ENCODE measurements around the gene CDKAL1.
A peak's percentile ranks its signal among the peaks of the same experiment; 100 is the strongest.

CDKAL1 gene

GRCh38 chr6:21140966-21141365 lies 606.7 kb downstream of the CDKAL1 start:
- Histone ChIP-seq H2BK5ac (ENCODE audit: low read depth, low read length, poor library complexity, severe bottlenecking) (no peak overlapping the region), H3K9me3 (ENCODE audit: control insufficient read depth, low read length) (no peaks in the 10 kb centered on the region), H3K27me3 (ENCODE audit: control insufficient read depth in 1 of 2, insufficient read depth in 1 of 2, low read length in 2 of 2) (no peaks in the 10 kb centered on the region), H3K14ac (ENCODE audit: low read length in 2 of 2) (no peak overlapping the region), H2BK12ac (ENCODE audit: low read length in 2 of 2) (no peak overlapping the region), H3K27ac (ENCODE audit: low read length, poor library complexity, severe bottlenecking) (no peak overlapping the region), H3K4ac (ENCODE audit: low read depth in 1 of 2, low read length in 2 of 2) (no peak overlapping the region), H3K23ac (ENCODE audit: low read length in 2 of 2) (no peak overlapping the region), H3K79me1 (replicated peaks; ENCODE audit: low read length, poor library complexity, severe bottlenecking) (no peaks in the 10 kb centered on the region), H3K4me2 (ENCODE audit: low read length, poor library complexity, severe bottlenecking) (no peak overlapping the region), H4K8ac (ENCODE audit: low read length) (no peak overlapping the region), H2BK15ac (ENCODE audit: low read depth, poor library complexity, severe bottlenecking) (no peak overlapping the region), H2AK5ac (ENCODE audit: low read length, severe bottlenecking) (no peak overlapping the region), H3K18ac (ENCODE audit: low read depth in 1 of 2, low read length in 2 of 2) (no peak overlapping the region), H2AFZ (ENCODE audit: low read depth, low read length) (no peak overlapping the region), H3K9ac (ENCODE audit: low read length) (no peak overlapping the region), H2BK120ac (ENCODE audit: low read depth, low read length) (no peak overlapping the region), H4K91ac (ENCODE audit: low read length) (no peak overlapping the region), H3K4me1 (ENCODE audit: control insufficient read depth, insufficient read depth, low read depth, low read length) (no peaks in the 10 kb centered on the region), H3K36me3 (ENCODE audit: control insufficient read depth in 1 of 2, insufficient read depth in 2 of 2, low read depth in 1 of 2, low read length in 2 of 2) (no peaks in the 10 kb centered on the region), H3K4me3 (ENCODE audit: insufficient read depth in 1 of 2, low read depth in 1 of 2, low read length in 2 of 2) (no peak overlapping the region)
- WGBS: over 99% methylated on average over 6 of the region's 6 CpGs
- DNase-seq: no peak

- no peak overlapping the region for H2BK5ac ChIP-seq (ENCODE audit: low read depth, low read length, poor library complexity, severe bottlenecking)
- no peaks in the 10 kb centered on the region for H3K4me1 ChIP-seq (ENCODE audit: control insufficient read depth, insufficient read depth, low read depth, low read length)
- H3K14ac ChIP-seq (ENCODE audit: low read length in 2 of 2): no peak overlapping the region
- no peak overlapping the region for H2BK120ac ChIP-seq (ENCODE audit: low read depth, low read length)
- no peak for DNase-seq
- H3K9ac ChIP-seq (ENCODE audit: low read length): no peak overlapping the region
- no peak overlapping the region for H2BK12ac ChIP-seq (ENCODE audit: low read length in 2 of 2)
- 92% methylated on average over 1 of the region's 1 CpG for WGBS
- no peaks in the 10 kb centered on the region for H3K36me3 ChIP-seq (ENCODE audit: control insufficient read depth in 1 of 2, insufficient read depth in 2 of 2, low read depth in 1 of 2, low read length in 2 of 2)
- H3K4ac ChIP-seq (ENCODE audit: low read depth in 1 of 2, low read length in 2 of 2): no peak overlapping the region
- H2BK15ac ChIP-seq (ENCODE audit: low read depth, poor library complexity, severe bottlenecking): no peak overlapping the region
- no peak overlapping the region for H3K27ac ChIP-seq (ENCODE audit: low read length, poor library complexity, severe bottlenecking)
- H3K4me2 ChIP-seq (ENCODE audit: low read length, poor library complexity, severe bottlenecking): no peak overlapping the region
- no peaks in the 10 kb centered on the region for H3K9me3 ChIP-seq (ENCODE audit: control insufficient read depth, low read length)
- H3K23ac ChIP-seq (ENCODE audit: low read length in 2 of 2): no peak overlapping the region
- H3K27me3 ChIP-seq (ENCODE audit: control insufficient read depth in 1 of 2, insufficient read depth in 1 of 2, low read length in 2 of 2): no peaks in the 10 kb centered on the region
- no peak overlapping the region for H3K18ac ChIP-seq (ENCODE audit: low read depth in 1 of 2, low read length in 2 of 2)
- no peak overlapping the region for H4K8ac ChIP-seq (ENCODE audit: low read length)
- peaks cover under 1% of the 10 kb centered on the region for H3K79me1 ChIP-seq (replicated peaks; ENCODE audit: low read length, poor library complexity, severe bottlenecking)
- H2AFZ ChIP-seq (ENCODE audit: low read depth, low read length): no peak overlapping the region
- no peak overlapping the region for H2AK5ac ChIP-seq (ENCODE audit: low read length, severe bottlenecking)
- H3K4me3 ChIP-seq (ENCODE audit: insufficient read depth in 1 of 2, low read depth in 1 of 2, low read length in 2 of 2): no peak overlapping the region
- H4K91ac ChIP-seq (ENCODE audit: low read length): no peak overlapping the region
Observed at GRCh38 chr6:21141616-21142303, 607.5 kb downstream of the CDKAL1 start.

GRCh38 chr6:21142741-21143140 lies 608.5 kb downstream of the CDKAL1 start:
- Histone ChIP-seq H3K79me1 (replicated peaks; ENCODE audit: low read length, poor library complexity, severe bottlenecking) (peaks cover 2% of the 10 kb centered on the region), H3K4ac (ENCODE audit: low read depth in 1 of 2, low read length in 2 of 2) (no peak overlapping the region), H4K91ac (ENCODE audit: low read length) (no peak overlapping the region), H3K18ac (ENCODE audit: low read depth in 1 of 2, low read length in 2 of 2) (no peak overlapping the region), H3K4me1 (ENCODE audit: control insufficient read depth, insufficient read depth, low read depth, low read length) (no peaks in the 10 kb centered on the region), H2BK5ac (ENCODE audit: low read depth, low read length, poor library complexity, severe bottlenecking) (no peak overlapping the region), H3K4me3 (ENCODE audit: insufficient read depth in 1 of 2, low read depth in 1 of 2, low read length in 2 of 2) (no peak overlapping the region), H3K9ac (ENCODE audit: low read length) (no peak overlapping the region), H4K8ac (ENCODE audit: low read length) (no peak overlapping the region), H2BK12ac (ENCODE audit: low read length in 2 of 2) (no peak overlapping the region), H2AK5ac (ENCODE audit: low read length, severe bottlenecking) (no peak overlapping the region), H3K4me2 (ENCODE audit: low read length, poor library complexity, severe bottlenecking) (no peak overlapping the region), H2AFZ (ENCODE audit: low read depth, low read length) (no peak overlapping the region), H3K27ac (ENCODE audit: low read length, poor library complexity, severe bottlenecking) (no peak overlapping the region), H3K27me3 (ENCODE audit: control insufficient read depth in 1 of 2, insufficient read depth in 1 of 2, low read length in 2 of 2) (no peaks in the 10 kb centered on the region), H3K36me3 (ENCODE audit: control insufficient read depth in 1 of 2, insufficient read depth in 2 of 2, low read depth in 1 of 2, low read length in 2 of 2) (no peaks in the 10 kb centered on the region), H3K9me3 (ENCODE audit: control insufficient read depth, low read length) (no peaks in the 10 kb centered on the region), H2BK15ac (ENCODE audit: low read depth, poor library complexity, severe bottlenecking) (no peak overlapping the region), H3K23ac (ENCODE audit: low read length in 2 of 2) (no peak overlapping the region), H2BK120ac (ENCODE audit: low read depth, low read length) (no peak overlapping the region), H3K14ac (ENCODE audit: low read length in 2 of 2) (no peak overlapping the region)
- WGBS: 51% methylated on average over 2 of the region's 3 CpGs
- no peak for DNase-seq

- H3K18ac ChIP-seq (ENCODE audit: low read depth in 1 of 2, low read length in 2 of 2): peak overlapping the region in 1 of 2 experiments; percentile 44
- no peak overlapping the region for H3K4ac ChIP-seq (ENCODE audit: low read depth in 1 of 2, low read length in 2 of 2)
- no peak overlapping the region for H4K91ac ChIP-seq (ENCODE audit: low read length)
- no peaks in the 10 kb centered on the region for H3K4me1 ChIP-seq (ENCODE audit: control insufficient read depth, insufficient read depth, low read depth, low read length)
- H2BK12ac ChIP-seq (ENCODE audit: low read length in 2 of 2): peak overlapping the region in 1 of 2 experiments; percentile 6
- no peaks in the 10 kb centered on the region for H3K9me3 ChIP-seq (ENCODE audit: control insufficient read depth, low read length)
- H2BK15ac ChIP-seq (ENCODE audit: low read depth, poor library complexity, severe bottlenecking): peak overlapping the region; percentile 21
- no peak overlapping the region for H3K23ac ChIP-seq (ENCODE audit: low read length in 2 of 2)
- no peak overlapping the region for H2BK120ac ChIP-seq (ENCODE audit: low read depth, low read length)
- H3K4me3 ChIP-seq (ENCODE audit: insufficient read depth in 1 of 2, low read depth in 1 of 2, low read length in 2 of 2): no peak overlapping the region
- no peak overlapping the region for H3K27ac ChIP-seq (ENCODE audit: low read length, poor library complexity, severe bottlenecking)
- H3K9ac ChIP-seq (ENCODE audit: low read length): no peak overlapping the region
- no peak for DNase-seq
- no peak overlapping the region for H4K8ac ChIP-seq (ENCODE audit: low read length)
- no peak overlapping the region for H3K14ac ChIP-seq (ENCODE audit: low read length in 2 of 2)
- H3K4me2 ChIP-seq (ENCODE audit: low read length, poor library complexity, severe bottlenecking): no peak overlapping the region
- no peak overlapping the region for H2BK5ac ChIP-seq (ENCODE audit: low read depth, low read length, poor library complexity, severe bottlenecking)
- no peaks in the 10 kb centered on the region for H3K36me3 ChIP-seq (ENCODE audit: control insufficient read depth in 1 of 2, insufficient read depth in 2 of 2, low read depth in 1 of 2, low read length in 2 of 2)
- no peaks in the 10 kb centered on the region for H3K27me3 ChIP-seq (ENCODE audit: control insufficient read depth in 1 of 2, insufficient read depth in 1 of 2, low read length in 2 of 2)
- peaks cover 2% of the 10 kb centered on the region for H3K79me1 ChIP-seq (replicated peaks; ENCODE audit: low read length, poor library complexity, severe bottlenecking)
- no peak overlapping the region for H2AFZ ChIP-seq (ENCODE audit: low read depth, low read length)
- no peak overlapping the region for H2AK5ac ChIP-seq (ENCODE audit: low read length, severe bottlenecking)
- 43% methylated on average over 4 of the region's 4 CpGs for WGBS
Observed at GRCh38 chr6:21143645-21144044, 609.4 kb downstream of the CDKAL1 start.

Measured in mesenchymal stem cell (in vitro differentiated cells and primary cell).